HAP-1 (cell line): ENCODE results near the gene THADA.

Experiments
- DNase-seq, 2 experiments: peaks; one replicate each; pipeline ENCODE4 v3.0.0-alpha.2; 2016 to 2020; ENCODE audit warnings: low spot score in 2 of 2
- H3K27me3 ChIP-seq: fragments of 250-450 bp; sonication (Bioruptor Pico); 2 replicates; pipeline ENCODE4 v1.5.1; 2020; ENCODE audit warnings: low read depth, mild to moderate bottlenecking, moderate library complexity
- H3K36me3 ChIP-seq: fragments of 250-450 bp; sonication (Bioruptor Pico); replicated peaks from 2 replicates; pipeline ENCODE4 v1.5.1; 2020; ENCODE audit warnings: mild to moderate bottlenecking
- H3K4me1 ChIP-seq: fragments of 250-450 bp; sonication (Bioruptor Pico); 2 replicates; pipeline ENCODE4 v1.5.1; 2020; ENCODE audit warnings: mild to moderate bottlenecking
- H3K4me3 ChIP-seq: fragments of 250-450 bp; sonication (Bioruptor Pico); 2 replicates; pipeline ENCODE4 v1.5.1; 2020; ENCODE audit warnings: mild to moderate bottlenecking, moderate library complexity
- H3K9me3 ChIP-seq: fragments of 250-450 bp; sonication (Bioruptor Pico); 2 replicates; pipeline ENCODE4 v1.5.1; 2020; ENCODE audit warnings: mild to moderate bottlenecking, moderate library complexity
- in situ Hi-C: fragments of 300-500 bp; cut with MboI; formaldehyde crosslinking; loops from 3 replicates; pipeline ENCODE4 v1.14.3; 2020; ENCODE audit warnings: low sequenced_read_pairs, inconsistent platforms, mixed read lengths

Gene THADA

GRCh38 chr2:43420389-43420801 is 175.4 kb downstream of the THADA start:
- Histone ChIP-seq H3K27me3 (no peaks in the 10 kb centered on the region), H3K36me3 (no peaks in the 10 kb centered on the region), H3K4me3 (no peak overlapping the region), H3K4me1 (peaks cover 5% of the 10 kb centered on the region; the same call in 1 of the 2 replicates), H3K9me3 (no peaks in the 10 kb centered on the region)
- no peak for DNase-seq
- in situ Hi-C loops, result no loop called here

- DNase-seq, result no peak
- in situ Hi-C loops, result no loop called here
- Histone ChIP-seq H3K4me3 (no peak overlapping the region), H3K4me1 (peaks cover 5% of the 10 kb centered on the region; the same call in 1 of the 2 replicates), H3K9me3 (no peaks in the 10 kb centered on the region), H3K36me3 (no peaks in the 10 kb centered on the region), H3K27me3 (no peaks in the 10 kb centered on the region)
Measured at GRCh38 chr2:43419876-43420275, 176.0 kb downstream of the THADA start.

- no peak overlapping the region for H3K4me3 ChIP-seq
- in situ Hi-C loops, result no loop called here
- no peak for DNase-seq
Measured at GRCh38 chr2:43419243-43419642, 176.6 kb downstream of the THADA start.

GRCh38 chr2:43418680-43419079 is 177.2 kb downstream of the THADA start:
- Histone ChIP-seq H3K36me3 (no peaks in the 10 kb centered on the region), H3K27me3 (no peaks in the 10 kb centered on the region), H3K4me1 (peaks cover 5% of the 10 kb centered on the region; the same call in 1 of the 2 replicates), H3K4me3 (no peak overlapping the region), H3K9me3 (no peaks in the 10 kb centered on the region)
- no peak for DNase-seq
- in situ Hi-C loops, result no loop called here

More at GRCh38 chr2:43419243-43419642, 176.6 kb downstream of the THADA start:
- Histone ChIP-seq H3K36me3 (no peaks in the 10 kb centered on the region), H3K4me1 (peaks cover 5% of the 10 kb centered on the region; the same call in 1 of the 2 replicates), H3K9me3 (no peaks in the 10 kb centered on the region), H3K27me3 (no peaks in the 10 kb centered on the region)

- no peak overlapping the region for H3K4me3 ChIP-seq
- peak in 1 of 2 experiments; percentile 4 for DNase-seq
- H3K27me3 ChIP-seq, result no peaks in the 10 kb centered on the region
- H3K36me3 ChIP-seq, result no peaks in the 10 kb centered on the region
- in situ Hi-C loops, result no loop called here
- H3K4me1 ChIP-seq, result peaks cover 5% of the 10 kb centered on the region; the same call in 1 of the 2 replicates
- H3K9me3 ChIP-seq, result no peaks in the 10 kb centered on the region
Measured at GRCh38 chr2:43417300-43417699, 178.5 kb downstream of the THADA start.

GRCh38 chr2:43415592-43415991 is 180.2 kb downstream of the THADA start:
- Histone ChIP-seq H3K27me3 (no peaks in the 10 kb centered on the region), H3K9me3 (no peaks in the 10 kb centered on the region), H3K4me3 (no peak overlapping the region), H3K36me3 (no peaks in the 10 kb centered on the region), H3K4me1 (peaks cover 5% of the 10 kb centered on the region; the same call in 1 of the 2 replicates)
- in situ Hi-C loops, result no loop called here
- DNase-seq, result no peak

GRCh38 chr2:43414586-43415135 is 181.2 kb downstream of the THADA start:
- in situ Hi-C loops, result no loop called here
- H3K4me1 ChIP-seq, result peaks cover 5% of the 10 kb centered on the region; the same call in 1 of the 2 replicates
- no peaks in the 10 kb centered on the region for H3K27me3 ChIP-seq
- H3K4me3 ChIP-seq, result no peak overlapping the region
- no peaks in the 10 kb centered on the region for H3K36me3 ChIP-seq
- no peak for DNase-seq
- no peaks in the 10 kb centered on the region for H3K9me3 ChIP-seq

- no peak overlapping the region for H3K4me3 ChIP-seq
- no peaks in the 10 kb centered on the region for H3K36me3 ChIP-seq
- no peak for DNase-seq
- no peaks in the 10 kb centered on the region for H3K9me3 ChIP-seq
- in situ Hi-C loops, result no loop called here
- peaks cover 5% of the 10 kb centered on the region; the same call in 1 of the 2 replicates for H3K4me1 ChIP-seq
- no peaks in the 10 kb centered on the region for H3K27me3 ChIP-seq
Measured at GRCh38 chr2:43414033-43414432, 181.8 kb downstream of the THADA start.

- DNase-seq, result no peak
- in situ Hi-C loops, result no loop called here
- no peaks in the 10 kb centered on the region for H3K27me3 ChIP-seq
Measured at GRCh38 chr2:43412114-43412753, 183.6 kb downstream of the THADA start.

GRCh38 chr2:43410055-43410604 is 185.7 kb downstream of the THADA start:
- in situ Hi-C loops, result no loop called here
- no peaks in the 10 kb centered on the region; the same call in 1 of the 2 replicates for H3K4me1 ChIP-seq
- no peaks in the 10 kb centered on the region for H3K9me3 ChIP-seq
- no peak for DNase-seq
- H3K4me3 ChIP-seq, result no peak overlapping the region
- no peaks in the 10 kb centered on the region for H3K36me3 ChIP-seq
- H3K27me3 ChIP-seq, result no peaks in the 10 kb centered on the region

More at GRCh38 chr2:43412114-43412753, 183.6 kb downstream of the THADA start:
- peaks cover 2% of the 10 kb centered on the region; the same call in 1 of the 2 replicates for H3K4me1 ChIP-seq
- H3K36me3 ChIP-seq, result no peaks in the 10 kb centered on the region
- no peaks in the 10 kb centered on the region for H3K9me3 ChIP-seq
- no peak overlapping the region for H3K4me3 ChIP-seq

GRCh38 chr2:43408407-43409160 is 187.3 kb downstream of the THADA start:
- Histone ChIP-seq H3K4me1 (no peaks in the 10 kb centered on the region; the same call in 1 of the 2 replicates), H3K36me3 (no peaks in the 10 kb centered on the region), H3K9me3 (no peaks in the 10 kb centered on the region), H3K27me3 (no peaks in the 10 kb centered on the region), H3K4me3 (no peak overlapping the region)
- DNase-seq, result no peak
- in situ Hi-C loops, result no loop called here

GRCh38 chr2:43407935-43408334 is 187.9 kb downstream of the THADA start:
- H3K9me3 ChIP-seq, result no peaks in the 10 kb centered on the region
- in situ Hi-C loops, result no loop called here
- H3K36me3 ChIP-seq, result no peaks in the 10 kb centered on the region
- H3K4me3 ChIP-seq, result no peak overlapping the region
- no peaks in the 10 kb centered on the region for H3K27me3 ChIP-seq
- no peaks in the 10 kb centered on the region; the same call in 1 of the 2 replicates for H3K4me1 ChIP-seq
- DNase-seq, result no peak

- in situ Hi-C loops, result no loop called here
- Histone ChIP-seq H3K27me3 (no peaks in the 10 kb centered on the region), H3K4me1 (no peaks in the 10 kb centered on the region; the same call in 1 of the 2 replicates), H3K36me3 (no peaks in the 10 kb centered on the region), H3K4me3 (no peak overlapping the region), H3K9me3 (no peaks in the 10 kb centered on the region)
- DNase-seq, result no peak
Measured at GRCh38 chr2:43406651-43407279, 189.1 kb downstream of the THADA start.
